SK-N-SH treated with all-trans-retinoic acid at 6 μM for 48 hours (cell line): ENCODE measurements around the gene ATXN2L.

ENCODE experiments used
- CSRNP3 ChIP-seq: fragments of 250-450 bp; sonication (Bioruptor Pico); IDR thresholded peaks from 2 replicates; pipeline ENCODE4 v1.5.1; 2021; ENCODE audit warnings: mild to moderate bottlenecking, moderate library complexity
- RARB ChIP-seq: fragments of 250-450 bp; sonication (Bioruptor Pico); IDR thresholded peaks from 2 replicates; pipeline ENCODE4 v1.8.0; 2021; ENCODE audit warnings: mild to moderate bottlenecking, moderate library complexity
- TSHZ2 ChIP-seq: fragments of 250-450 bp; sonication (Bioruptor Pico); IDR thresholded peaks from 2 replicates; pipeline ENCODE4 v1.5.0; 2020; ENCODE audit warnings: mild to moderate bottlenecking, moderate library complexity
- ZFP30 ChIP-seq: fragments of 450-650 bp; formaldehyde crosslinking; IDR thresholded peaks from 2 replicates; pipeline ENCODE4 v1.5.0; 2022; ENCODE audit warnings: mild to moderate bottlenecking, moderate library complexity
- ZNF565 ChIP-seq: fragments of 450-650 bp; formaldehyde crosslinking; conservative IDR thresholded peaks from 2 replicates; pipeline ENCODE4 v1.5.0; 2020; ENCODE audit warnings: low read depth, mild to moderate bottlenecking, moderate library complexity
- ZNF8 ChIP-seq: fragments of 450-650 bp; formaldehyde crosslinking; IDR thresholded peaks from 2 replicates; pipeline ENCODE4 v1.5.0; 2020; ENCODE audit warnings: mild to moderate bottlenecking, moderate library complexity
- TF ChIP-seq, protein P1 (sequence below): fragments of 250-450 bp; sonication (Bioruptor Pico); IDR thresholded peaks from 2 replicates; pipeline ENCODE4 v1.8.0; 2020; ENCODE audit warnings: mild to moderate bottlenecking, moderate library complexity, borderline replicate concordance

GRCh38 chr16:28865722-28866453 lies 43.1 kb downstream of the ATXN2L start:
- TF ChIP-seq RARB (no peak), CSRNP3 (no peak), ZFP30 (no peak), TSHZ2 (CRISPR knock-in tag) (no peak), ZNF8 (CRISPR knock-in tag) (no peak), ZNF565 (CRISPR knock-in tag) (no peak)
- TF ChIP-seq, protein P1, sequence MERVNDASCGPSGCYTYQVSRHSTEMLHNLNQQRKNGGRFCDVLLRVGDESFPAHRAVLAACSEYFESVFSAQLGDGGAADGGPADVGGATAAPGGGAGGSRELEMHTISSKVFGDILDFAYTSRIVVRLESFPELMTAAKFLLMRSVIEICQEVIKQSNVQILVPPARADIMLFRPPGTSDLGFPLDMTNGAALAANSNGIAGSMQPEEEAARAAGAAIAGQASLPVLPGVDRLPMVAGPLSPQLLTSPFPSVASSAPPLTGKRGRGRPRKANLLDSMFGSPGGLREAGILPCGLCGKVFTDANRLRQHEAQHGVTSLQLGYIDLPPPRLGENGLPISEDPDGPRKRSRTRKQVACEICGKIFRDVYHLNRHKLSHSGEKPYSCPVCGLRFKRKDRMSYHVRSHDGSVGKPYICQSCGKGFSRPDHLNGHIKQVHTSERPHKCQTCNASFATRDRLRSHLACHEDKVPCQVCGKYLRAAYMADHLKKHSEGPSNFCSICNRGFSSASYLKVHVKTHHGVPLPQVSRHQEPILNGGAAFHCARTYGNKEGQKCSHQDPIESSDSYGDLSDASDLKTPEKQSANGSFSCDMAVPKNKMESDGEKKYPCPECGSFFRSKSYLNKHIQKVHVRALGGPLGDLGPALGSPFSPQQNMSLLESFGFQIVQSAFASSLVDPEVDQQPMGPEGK = no peak
